Non-pigmented ciliary epithelial cell (primary cell): ENCODE results near the gene WNT6.

Experiments used
- DNase-seq: peaks from one replicate; pipeline ENCODE4 v3.0.0-alpha.2; 2010; ENCODE audit warnings: low read depth

WNT6 gene

DNA sequence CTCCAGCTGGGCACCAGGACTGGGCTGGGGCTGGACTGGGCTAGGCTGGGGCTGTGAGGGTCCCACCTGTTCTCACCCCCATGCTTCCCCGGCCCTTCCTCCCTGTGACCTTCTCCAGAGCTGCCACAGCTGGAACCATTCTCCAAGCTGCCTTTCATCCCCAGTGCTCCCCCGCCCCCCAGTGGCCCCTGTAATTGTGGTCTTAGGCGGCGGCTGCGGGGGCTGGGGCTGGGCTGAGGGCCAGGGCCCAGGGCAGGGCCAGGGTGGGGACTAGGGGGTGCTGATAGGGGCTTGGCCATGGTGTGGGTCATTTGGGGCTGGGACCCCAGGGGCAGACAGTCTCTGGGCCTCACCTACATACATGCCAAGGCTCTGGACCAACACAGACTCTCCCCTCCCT lies 18.3 kb downstream of the WNT6 start:
- no peak for DNase-seq

DNA sequence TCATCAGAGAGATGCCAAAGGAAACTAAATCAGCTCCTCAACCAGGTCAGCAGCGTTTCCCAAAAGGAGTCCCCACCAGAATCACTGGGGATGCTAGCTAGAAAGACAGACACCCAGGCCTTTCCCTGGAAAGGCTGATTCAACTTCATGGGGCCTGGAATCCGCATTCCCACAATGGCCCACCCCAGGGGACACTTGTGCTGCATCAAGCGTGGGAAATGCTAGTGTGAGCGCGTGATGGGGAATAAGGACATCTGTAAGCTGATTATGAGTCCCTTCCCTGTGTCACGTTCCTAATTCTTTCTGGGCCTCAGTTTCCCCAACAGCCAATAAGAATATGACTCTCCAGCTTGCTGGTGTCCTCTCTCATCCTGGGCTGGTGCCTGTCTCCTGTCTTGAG lies 18.9 kb downstream of the WNT6 start:
- no peak for DNase-seq

DNA sequence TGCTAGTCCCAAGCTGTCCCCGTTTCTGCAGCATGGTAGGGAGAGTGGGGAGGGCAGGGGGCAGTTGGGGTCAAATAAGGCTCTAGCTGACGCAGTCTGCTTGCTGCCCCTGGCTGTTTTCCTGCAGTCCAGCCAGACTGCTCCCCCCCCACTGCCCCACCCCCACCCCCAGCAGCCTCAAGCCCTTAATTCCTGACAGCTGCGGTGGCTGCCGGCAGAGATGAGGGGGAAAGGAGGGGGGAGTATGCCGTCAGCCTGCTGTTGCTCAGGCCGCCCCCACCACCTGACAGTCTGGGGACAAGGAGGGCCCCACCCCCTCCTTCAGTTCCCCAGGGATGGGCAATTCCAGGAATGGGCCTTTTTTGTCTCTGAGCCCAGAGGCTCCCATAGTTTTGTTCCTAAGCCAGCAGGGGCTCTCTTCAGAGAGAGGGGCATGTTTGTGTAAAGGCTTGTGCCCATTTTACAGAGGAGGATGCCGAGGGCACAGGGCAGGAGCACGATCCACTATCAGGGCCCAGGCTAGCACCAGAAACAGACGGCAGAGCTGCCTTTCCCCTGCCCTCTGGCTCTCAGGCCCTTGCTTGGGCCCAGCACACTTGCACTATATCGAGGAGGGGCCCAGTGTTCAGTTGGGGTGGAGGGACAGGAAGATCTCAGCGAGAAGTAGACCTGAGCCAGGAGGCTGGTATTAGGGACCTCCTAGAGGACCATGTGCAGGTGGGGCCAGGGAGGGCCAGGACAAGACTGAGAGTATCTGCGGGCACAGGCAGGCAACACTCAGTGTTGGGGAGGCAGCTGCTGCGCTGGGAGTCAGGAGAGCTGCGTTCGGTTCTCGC lies 19.5 kb downstream of the WNT6 start:
- DNase-seq, result no peak

DNA sequence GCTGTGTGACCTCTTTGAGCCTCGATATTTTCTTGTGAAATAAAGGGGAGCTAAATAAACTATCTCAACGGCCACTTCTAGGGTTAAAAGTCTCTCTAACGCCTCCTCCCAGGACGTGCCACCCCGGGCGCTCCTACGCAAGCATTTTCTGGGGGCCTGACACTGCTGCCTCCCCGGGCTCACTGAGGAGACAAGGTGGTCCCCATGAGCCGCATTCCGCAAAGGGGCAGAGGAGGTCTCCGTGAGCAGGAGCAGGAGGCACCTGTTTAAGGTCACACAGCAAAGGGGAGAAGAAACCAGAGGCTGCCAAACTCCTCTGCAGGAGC lies 20.1 kb downstream of the WNT6 start:
- no peak for DNase-seq

DNA sequence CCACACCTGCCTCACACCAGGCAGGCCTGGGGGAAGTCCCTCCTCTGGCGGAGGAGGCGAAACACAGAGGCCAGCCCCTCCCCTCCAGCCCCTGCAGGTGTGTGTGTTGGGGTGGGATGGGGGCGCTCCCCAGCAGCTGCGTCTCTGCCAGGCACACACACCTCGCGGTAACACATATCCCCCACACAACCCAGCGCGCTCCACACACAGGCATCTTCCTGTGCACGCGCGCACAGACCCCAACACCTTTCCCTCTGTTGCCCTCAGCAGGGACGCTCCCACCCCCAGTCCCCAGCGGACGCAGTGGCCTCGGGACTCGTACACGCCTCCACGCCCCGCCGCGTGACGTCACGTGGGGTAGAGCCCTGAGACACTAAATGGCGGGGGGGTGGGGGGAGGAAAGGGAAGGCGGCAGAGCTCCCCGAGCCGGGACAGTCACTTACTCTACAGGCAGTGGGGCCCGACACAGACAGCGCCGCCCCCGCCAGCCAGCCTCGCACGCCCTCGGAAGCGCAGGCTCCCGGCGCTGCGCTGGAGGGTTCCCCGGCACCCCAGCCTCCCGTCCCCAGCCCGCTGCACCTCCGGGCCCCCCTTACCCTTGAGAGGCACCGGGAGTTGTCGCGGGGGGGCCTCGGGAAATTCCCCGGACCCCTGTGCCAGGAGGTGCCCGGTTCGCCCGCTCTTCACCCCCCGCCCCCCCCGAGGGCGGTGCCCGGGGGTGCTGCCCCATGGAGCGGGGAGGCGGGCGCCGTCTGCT lies 20.7 kb downstream of the WNT6 start, which contains the start of gene WNT10A:
Gene WNT10A (plus strand): TSS at position 751 of the 757 bp plus-strand sequence. CDS start 144 bp downstream, outside the sequence.
- no peak for DNase-seq

DNA sequence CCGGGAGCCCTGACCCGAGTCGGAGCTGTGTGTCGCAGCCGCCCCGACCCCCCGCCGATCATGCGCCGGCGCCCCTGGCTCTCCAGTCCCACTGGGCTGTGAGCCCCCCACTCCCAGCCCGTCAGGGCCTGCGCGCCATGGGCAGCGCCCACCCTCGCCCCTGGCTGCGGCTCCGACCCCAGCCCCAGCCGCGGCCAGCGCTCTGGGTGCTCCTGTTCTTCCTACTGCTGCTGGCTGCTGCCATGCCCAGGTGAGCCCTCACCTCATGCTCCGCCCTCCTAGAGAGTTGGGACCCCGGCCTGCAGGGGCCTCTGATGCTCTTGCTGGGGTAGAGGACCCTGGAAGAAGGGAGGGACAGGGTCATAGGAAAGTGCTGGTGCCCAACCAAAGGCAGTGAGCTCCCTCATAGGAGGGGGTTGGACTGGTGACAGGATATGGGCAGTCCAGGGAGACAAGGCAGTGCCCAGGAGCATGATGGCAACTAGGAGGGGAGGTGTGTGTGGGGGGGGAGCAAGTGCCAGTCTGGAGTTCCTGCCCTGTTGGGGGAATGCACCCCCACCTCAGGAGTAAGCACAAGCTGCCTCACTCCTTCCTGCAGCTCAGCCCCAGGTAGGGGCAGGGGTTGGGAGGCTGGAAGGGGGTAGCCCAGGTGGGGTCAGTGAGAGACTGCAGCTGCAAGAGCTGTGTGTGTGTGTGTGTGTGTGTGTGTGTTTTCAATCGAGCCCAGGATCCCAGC lies 21.4 kb downstream of the WNT6 start:
- DNase-seq, result no peak

DNA sequence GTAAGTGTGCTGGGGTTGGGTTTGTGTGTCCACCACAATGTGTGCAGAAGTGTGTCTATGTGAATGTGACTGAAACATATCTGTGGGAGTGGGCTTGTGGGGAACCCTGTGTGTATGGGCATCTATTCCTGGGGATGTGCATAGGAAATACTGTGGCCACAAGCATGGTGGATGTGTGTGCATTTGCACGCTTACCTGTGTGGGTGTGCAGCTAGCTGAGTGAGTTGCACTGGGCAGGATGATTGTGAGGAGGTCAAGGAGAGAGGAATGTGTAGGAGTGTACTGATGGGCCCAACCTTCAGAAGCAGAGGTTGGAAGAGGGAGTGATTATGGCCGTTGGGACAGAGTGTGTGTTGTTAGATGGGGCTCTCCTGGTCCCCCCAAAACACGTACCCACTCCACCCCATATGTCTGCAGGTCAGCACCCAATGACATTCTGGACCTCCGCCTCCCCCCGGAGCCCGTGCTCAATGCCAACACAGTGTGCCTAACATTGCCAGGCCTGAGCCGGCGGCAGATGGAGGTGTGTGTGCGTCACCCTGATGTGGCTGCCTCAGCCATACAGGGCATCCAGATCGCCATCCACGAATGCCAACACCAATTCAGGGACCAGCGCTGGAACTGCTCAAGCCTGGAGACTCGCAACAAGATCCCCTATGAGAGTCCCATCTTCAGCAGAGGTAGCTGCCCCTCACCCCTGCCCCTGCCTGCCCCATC lies 22.3 kb downstream of the WNT6 start:
- DNase-seq, result no peak

DNA sequence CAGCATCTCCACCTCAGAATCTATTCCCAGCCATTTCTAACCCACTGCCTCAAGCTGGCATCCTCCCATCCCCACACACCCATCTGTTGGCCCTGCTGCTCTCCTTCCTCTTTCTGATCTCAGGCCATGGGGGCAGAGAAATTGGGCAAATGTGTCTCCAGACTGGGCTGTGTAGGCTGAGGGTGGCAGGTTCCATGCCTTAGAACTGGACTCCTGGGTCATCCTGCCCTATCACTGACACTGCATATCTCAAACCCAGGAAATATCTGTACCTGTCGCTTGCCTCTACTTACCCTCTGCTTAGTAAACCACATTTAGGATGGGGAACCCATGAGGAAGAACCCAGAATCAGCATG lies 22.8 kb downstream of the WNT6 start:
- no peak for DNase-seq

DNA sequence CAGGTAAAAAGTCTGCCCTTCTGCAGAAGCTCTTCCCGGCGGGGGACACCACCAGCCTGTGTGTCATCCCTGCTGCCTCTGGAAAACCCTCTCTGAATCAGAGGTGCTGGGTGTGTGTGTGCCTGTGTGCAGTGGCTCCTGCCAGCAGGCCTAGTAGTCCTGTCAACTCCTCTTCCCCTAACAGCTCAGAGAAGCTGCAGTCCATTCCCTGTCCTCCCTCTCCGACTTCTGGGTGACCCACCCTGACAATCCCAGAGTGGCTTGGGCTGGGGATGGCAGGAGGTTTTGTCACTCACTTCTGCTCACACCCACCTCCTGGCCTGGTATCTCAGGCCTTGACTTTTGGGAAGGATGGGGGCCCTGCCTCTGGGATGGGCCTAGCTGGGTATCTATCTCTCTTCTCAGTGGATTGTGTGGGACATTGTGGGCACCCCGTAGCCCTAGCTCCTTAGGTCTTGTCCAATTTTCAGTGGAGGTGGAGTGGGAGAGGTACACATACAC lies 23.3 kb downstream of the WNT6 start:
- DNase-seq, result no peak

DNA sequence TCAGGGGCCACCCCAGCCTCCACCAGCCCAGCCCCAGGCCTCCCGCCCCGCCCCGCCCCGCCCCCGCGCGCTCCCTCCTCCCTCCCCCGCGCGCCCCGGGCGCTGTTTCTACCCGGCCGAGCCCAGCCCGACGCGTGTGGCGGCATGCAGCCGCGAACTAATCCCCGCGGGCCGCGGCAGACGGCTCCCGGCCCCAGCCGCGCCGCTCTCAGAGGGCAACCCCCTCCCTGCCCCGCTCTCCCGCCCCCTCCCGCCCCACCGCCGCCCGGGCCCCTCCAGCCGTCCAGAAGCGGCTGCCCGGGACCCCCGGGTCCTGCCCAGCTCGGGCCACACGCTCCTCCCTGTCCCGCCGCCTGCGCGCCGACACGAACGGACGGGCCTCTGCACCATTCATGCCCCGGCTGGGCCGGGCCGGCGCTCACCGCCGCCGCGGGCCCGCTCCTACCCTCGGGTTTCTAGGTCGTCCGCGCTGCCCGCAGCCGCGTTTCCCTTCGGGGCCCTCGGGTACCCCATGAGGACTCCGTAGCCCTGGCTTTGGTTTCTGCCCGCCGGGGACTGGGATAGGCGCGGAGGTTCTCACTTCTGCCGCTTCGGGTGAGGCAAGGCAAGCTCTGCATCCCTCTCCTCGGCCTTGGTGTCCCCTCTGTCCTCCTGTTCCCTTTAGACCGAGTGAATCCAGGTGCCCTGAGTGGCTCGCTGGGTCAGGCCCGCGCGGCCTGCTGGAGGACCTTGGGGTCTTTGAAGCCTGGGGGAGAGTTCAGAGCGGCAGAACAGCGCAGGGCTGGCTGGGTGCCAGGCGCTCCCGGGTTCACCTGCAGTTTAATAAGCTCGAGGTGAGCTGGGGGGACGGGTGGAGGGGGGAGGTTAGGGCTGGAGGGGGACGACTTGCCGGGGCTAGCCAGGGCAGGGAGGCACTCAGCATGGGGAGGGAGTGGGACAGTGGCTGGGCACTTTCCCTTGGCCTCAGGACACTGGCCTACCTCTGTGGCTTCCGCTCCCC lies 24.2 kb downstream of the WNT6 start:
- no peak for DNase-seq

DNA sequence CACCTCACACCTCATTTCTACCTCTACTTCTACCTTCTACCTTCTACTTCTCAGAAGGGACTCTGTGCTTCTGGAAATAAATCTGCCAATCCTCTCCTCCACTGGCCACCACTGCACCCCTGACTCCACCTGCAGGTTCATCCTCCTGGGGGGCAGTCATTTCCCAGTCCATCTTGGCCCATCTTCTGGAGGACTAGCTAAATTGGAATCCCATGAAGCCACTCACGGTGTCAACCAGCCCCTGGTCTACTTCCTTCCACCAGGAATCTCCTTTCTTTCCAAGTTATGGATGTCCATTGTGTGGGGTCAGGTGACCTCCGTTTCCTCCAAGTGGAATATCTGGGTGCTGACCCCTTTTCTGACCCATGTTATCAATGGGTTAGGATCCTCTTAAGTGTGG lies 24.9 kb downstream of the WNT6 start:
- no peak for DNase-seq

DNA sequence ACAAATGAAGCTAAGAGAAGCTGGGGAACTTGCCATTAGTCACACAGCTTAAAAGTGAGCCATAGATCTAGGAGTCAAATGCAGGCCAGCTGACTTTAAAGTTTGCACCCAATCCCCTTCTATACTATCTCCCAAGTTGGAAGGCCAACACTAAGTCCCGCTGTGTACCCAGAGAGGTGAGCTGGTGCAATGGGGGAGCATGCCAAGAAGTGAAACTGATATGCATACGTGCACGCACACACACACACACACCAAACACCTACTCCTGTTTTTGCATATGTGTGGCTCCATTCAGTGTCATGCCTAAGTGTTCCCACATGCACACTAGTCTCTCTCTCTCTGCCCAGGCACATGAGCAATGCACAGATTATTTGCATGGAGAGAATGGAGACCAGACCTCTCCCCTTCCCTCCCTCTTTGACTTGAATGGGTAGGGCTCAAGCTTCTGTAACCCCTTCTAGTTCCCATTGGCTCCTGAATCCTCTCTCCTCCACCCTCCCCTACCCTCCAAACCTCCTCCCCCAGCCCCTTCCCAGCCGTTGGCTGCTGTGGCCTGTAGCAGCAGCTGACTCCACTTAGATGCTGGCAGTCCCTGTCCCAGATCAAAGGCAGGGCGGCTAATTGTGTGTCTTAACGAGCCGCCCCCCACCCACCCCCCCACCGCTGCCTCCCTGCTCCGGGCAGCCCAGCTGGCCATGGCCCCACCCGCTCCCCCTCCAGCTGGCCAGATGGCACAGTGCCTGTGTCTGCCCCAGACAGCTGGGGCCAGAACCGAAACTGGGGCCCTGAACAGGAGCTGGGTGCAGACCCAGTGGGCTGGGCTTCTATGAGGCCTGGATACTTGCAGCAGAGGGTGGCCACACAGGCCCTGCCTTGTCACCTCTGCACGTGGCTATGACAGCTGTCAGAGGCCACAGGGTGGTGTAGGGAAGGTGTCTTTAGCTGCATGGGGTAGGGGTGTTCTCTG lies 26.7 kb downstream of the WNT6 start:
- no peak for DNase-seq

DNA sequence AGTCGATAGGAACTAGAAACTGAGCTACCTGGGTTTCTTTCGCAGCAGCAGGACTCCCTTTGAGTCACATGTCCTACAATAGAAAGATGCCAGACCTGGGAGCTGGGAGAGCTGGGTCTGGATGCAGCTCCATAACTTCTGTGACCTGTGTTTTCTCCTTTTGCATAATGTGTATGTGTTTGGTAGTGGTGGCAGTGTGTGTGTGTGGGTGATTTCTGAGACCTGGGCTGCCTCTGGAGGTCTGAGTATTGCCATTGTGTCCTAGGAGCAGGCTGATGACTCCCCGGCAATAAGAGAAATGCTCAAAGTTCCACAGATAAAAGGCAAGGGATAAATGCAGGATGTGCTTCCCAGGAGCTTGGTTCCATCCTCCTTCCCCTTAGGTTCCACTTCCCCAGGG lies 27.5 kb downstream of the WNT6 start:
- DNase-seq, result no peak

DNA sequence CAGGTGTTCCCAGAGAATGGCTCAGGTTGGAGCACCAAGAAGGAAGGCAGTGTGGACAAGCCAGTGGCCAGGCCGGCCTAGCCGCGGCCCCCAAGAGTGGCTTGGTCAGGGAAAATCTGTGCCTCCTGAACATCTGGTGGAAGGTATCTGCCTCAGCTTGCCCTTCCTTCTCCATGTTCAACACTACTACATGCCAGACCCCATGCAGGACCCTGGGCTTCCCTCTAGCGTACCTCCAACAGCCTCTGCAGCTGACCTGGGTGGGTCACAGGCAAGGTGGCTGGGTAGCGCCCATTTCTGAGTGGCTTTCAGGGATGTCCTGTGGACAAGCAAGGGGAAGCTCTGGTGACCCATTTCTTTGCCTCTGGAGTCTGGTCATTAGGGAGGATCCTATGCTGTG lies 28.7 kb downstream of the WNT6 start:
- DNase-seq, result no peak

DNA sequence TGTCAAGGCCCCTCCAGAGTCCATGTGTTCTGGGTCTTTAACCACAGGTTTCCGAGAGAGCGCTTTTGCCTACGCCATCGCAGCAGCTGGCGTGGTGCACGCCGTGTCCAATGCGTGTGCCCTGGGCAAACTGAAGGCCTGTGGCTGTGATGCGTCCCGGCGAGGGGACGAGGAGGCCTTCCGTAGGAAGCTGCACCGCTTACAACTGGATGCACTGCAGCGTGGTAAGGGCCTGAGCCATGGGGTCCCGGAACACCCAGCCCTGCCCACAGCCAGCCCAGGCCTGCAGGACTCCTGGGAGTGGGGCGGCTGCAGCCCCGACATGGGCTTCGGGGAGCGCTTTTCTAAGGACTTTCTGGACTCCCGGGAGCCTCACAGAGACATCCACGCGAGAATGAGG lies 30.3 kb downstream of the WNT6 start:
- DNase-seq, result no peak

DNA sequence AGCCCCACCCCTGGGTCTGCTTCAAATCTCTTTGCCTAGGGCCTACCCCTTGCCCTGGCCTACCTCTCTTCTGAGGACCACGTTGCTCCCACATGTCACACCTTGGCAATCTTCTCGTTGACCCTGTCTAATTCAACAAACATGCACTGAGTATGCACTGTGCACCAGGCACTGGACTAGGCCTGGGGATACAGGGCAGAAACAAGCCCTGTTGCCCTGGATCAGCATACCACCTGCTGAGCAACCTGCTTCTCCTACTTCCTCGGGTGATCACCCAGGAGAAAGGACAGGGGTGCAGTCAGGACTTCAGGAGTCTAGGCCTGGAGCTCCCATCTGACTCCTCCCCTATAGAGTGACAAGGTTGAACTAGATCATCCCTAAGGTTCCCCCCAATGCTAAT lies 30.8 kb downstream of the WNT6 start:
- DNase-seq, result no peak

DNA sequence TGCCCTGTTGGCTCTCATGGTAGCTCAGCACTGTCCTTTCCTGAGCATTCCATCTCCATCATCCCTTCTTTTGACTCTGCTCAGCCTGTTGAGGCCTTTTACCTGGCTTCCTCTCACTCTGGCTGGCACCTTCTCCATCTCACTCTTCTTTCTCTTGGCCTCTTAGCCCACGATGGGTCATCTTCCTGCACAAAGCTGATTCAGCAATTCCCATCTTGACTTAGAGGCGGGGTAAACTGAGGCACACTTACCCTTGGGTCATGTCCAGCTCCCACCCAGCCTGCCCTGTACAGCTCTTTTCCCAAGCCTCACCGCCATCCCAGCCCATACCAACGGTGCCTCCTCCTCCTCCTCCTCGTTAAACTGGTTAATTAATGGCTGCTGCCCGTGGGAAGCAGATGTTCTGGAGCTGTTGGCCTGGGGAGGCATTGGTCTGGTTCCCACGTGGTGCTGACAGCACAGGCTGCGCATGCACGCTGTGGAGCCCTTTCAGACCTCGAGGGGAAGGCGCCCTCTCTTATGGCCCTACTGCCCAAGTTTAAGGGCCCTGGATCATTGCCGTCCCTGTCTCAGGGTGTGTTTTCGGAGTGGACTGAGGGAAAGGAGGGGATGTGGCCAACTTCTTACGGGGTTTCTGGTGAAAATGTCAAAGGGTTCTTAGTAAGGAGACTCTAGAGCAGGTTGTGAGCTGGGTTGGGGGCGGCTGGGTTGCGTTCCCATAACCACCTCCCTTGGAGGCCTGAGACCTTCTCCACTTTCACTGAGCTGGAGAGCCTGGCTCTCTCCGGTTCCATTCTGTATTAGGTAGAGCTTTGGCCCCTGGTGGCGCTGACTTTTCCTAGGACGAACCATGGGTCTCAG lies 31.9 kb downstream of the WNT6 start:
- DNase-seq, result no peak

DNA sequence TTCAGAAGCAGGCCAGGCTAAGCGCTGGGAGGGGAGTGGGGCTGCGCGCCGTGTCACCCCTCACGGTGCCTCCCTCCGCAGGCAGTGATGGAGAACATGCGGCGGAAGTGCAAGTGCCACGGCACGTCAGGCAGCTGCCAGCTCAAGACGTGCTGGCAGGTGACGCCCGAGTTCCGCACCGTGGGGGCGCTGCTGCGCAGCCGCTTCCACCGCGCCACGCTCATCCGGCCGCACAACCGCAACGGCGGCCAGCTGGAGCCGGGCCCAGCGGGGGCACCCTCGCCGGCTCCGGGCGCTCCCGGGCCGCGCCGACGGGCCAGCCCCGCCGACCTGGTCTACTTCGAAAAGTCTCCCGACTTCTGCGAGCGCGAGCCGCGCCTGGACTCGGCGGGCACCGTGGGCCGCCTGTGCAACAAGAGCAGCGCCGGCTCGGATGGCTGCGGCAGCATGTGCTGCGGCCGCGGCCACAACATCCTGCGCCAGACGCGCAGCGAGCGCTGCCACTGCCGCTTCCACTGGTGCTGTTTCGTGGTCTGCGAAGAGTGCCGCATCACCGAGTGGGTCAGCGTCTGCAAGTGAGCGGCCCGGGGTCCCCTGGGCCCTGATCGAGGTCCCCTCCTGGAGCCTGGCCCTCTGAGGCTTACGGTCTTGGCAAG lies 33.2 kb downstream of the WNT6 start:
- no peak for DNase-seq
